HepG2 (cell line): Measurements from ENCODE around the gene PLAAT3. TPM values are rescaled to one million over a fixed set of nuclear protein-coding genes. Genes with fewer than 3 reads are reported as not detected.

ENCODE experiments used
- ARID5B ChIP-seq: IDR thresholded peaks from 2 replicates; pipeline ENCODE4 v1.4.0; 2020; ENCODE audit warnings: mild to moderate bottlenecking, missing genetic modification reagents
- CCDC6 ChIP-seq: sonication (generic); formaldehyde crosslinking; IDR thresholded peaks from 2 replicates; pipeline ENCODE4 v1.8.1; 2022; ENCODE audit warnings: mild to moderate bottlenecking, missing genetic modification reagents, moderate library complexity
- HINFP ChIP-seq: sonication (generic); formaldehyde crosslinking; IDR thresholded peaks from 2 replicates; pipeline ENCODE4 v1.4.0; 2020; ENCODE audit warnings: low read depth, mild to moderate bottlenecking, missing genetic modification reagents
- HMG20A ChIP-seq: IDR thresholded peaks from 2 replicates; pipeline ENCODE4 v1.6.1; 2016; ENCODE audit warnings: borderline replicate concordance
- KLF16 ChIP-seq, 2 experiments: sonication (generic) in 1 of 2; formaldehyde crosslinking in 1 of 2; IDR thresholded peaks; 2 replicates each; pipeline versions ENCODE4 v1.6.1 to v1.8.0; 2016 to 2023; ENCODE audit warnings: missing genetic modification reagents in 2 of 2, missing compliant biosample characterization in 1 of 2
- NFYB ChIP-seq: sonication (generic); formaldehyde crosslinking; IDR thresholded peaks from 2 replicates; pipeline ENCODE4 v1.4.0; 2020; ENCODE audit warnings: missing genetic modification reagents
- POLR2A ChIP-seq, 2 experiments: IDR thresholded peaks; 2 replicates each; pipeline ENCODE4 v1.6.1; 2011; ENCODE audit warnings: low read depth in 2 of 2, low read length in 2 of 2, mild to moderate bottlenecking in 1 of 2, moderate library complexity in 1 of 2; ENCODE audit not compliant: insufficient read depth in 1 of 2
- SIX1 ChIP-seq: sonication (generic); formaldehyde crosslinking; IDR thresholded peaks from 2 replicates; pipeline ENCODE4 v1.4.0; 2020; ENCODE audit warnings: missing genetic modification reagents, borderline replicate concordance
- SSRP1 ChIP-seq: IDR thresholded peaks from 2 replicates; pipeline ENCODE4 v1.6.1; 2016; ENCODE audit warnings: control low read depth
- THAP11 ChIP-seq: IDR thresholded peaks from 2 replicates; pipeline ENCODE4 v1.6.1; 2016; ENCODE audit warnings: missing biosample characterization, missing genetic modification reagents
- ZBTB21 ChIP-seq: sonication (generic); formaldehyde crosslinking; IDR thresholded peaks from 2 replicates; pipeline ENCODE4 v1.4.0; 2020; ENCODE audit warnings: missing genetic modification reagents
- ZBTB37 ChIP-seq: sonication (generic); formaldehyde crosslinking; IDR thresholded peaks from 2 replicates; pipeline ENCODE4 v1.4.0; 2020; ENCODE audit warnings: mild to moderate bottlenecking, missing genetic modification reagents
- ZNF788 ChIP-seq: sonication (generic); formaldehyde crosslinking; IDR thresholded peaks from 2 replicates; pipeline ENCODE4 v1.5.0; 2020; ENCODE audit warnings: mild to moderate bottlenecking, missing genetic modification reagents, borderline replicate concordance
- ZNF883 ChIP-seq: sonication (generic); formaldehyde crosslinking; IDR thresholded peaks from 2 replicates; pipeline ENCODE4 v1.5.1; 2020; ENCODE audit warnings: mild to moderate bottlenecking, missing genetic modification reagents; ENCODE audit errors: not compliant biosample characterization
- polyA plus RNA-seq, 8 experiments: library from polyadenylated mRNA; depleted of rRNA in 3 of 8; stranded (reverse) in 7 of 8; unstranded in 1 of 8; fragments of >200 nt; fragmentation: Illumina TruSeq in 4 of 8; extraction: Trizol in 4 of 8; gene quantifications; 2 replicates each; pipeline versions ENCODE4 v1.2.1 to v1.2.3, GENCODE V29; 2011 to 2016; ENCODE audit warnings: low read depth in 4 of 8, missing spikeins in 1 of 8, mixed read lengths in 1 of 8; ENCODE audit not compliant: insufficient read depth in 1 of 8
- total RNA-seq, 5 experiments: library from RNA; depleted of rRNA; stranded (reverse); fragments of >200 nt; fragmentation: Illumina TruSeq; extraction: Trizol; gene quantifications; 2 replicates each; pipeline ENCODE4 v1.2.3, GENCODE V29; 2016; ENCODE audit warnings: low read depth in 1 of 5
- TF ChIP-seq, protein P1 (sequence below): sonication (generic); formaldehyde crosslinking; IDR thresholded peaks from 2 replicates; pipeline ENCODE4 v1.5.0; 2020; ENCODE audit warnings: mild to moderate bottlenecking, missing genetic modification reagents, moderate library complexity

The PLAAT3 gene
- total and polyA plus RNA-seq, 2 of the 13 experiments (the other 11 are each of a cell fraction or from before 2014, with no cell fraction given), result 9.3 to 16.4 TPM

- no peak for TF ChIP-seq ZBTB21 (CRISPR knock-in tag)
- TF ChIP-seq, protein P1, sequence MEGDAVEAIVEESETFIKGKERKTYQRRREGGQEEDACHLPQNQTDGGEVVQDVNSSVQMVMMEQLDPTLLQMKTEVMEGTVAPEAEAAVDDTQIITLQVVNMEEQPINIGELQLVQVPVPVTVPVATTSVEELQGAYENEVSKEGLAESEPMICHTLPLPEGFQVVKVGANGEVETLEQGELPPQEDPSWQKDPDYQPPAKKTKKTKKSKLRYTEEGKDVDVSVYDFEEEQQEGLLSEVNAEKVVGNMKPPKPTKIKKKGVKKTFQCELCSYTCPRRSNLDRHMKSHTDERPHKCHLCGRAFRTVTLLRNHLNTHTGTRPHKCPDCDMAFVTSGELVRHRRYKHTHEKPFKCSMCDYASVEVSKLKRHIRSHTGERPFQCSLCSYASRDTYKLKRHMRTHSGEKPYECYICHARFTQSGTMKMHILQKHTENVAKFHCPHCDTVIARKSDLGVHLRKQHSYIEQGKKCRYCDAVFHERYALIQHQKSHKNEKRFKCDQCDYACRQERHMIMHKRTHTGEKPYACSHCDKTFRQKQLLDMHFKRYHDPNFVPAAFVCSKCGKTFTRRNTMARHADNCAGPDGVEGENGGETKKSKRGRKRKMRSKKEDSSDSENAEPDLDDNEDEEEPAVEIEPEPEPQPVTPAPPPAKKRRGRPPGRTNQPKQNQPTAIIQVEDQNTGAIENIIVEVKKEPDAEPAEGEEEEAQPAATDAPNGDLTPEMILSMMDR (CRISPR knock-in tag), result no peak
- peak; percentile 57 for TF ChIP-seq HMG20A (CRISPR knock-in tag)
- TF ChIP-seq ZNF788 (CRISPR knock-in tag), result no peak
- TF ChIP-seq KLF16 (CRISPR knock-in tag; IDR thresholded peaks at IDR 0.05), result peak in 1 of 2 experiments; percentile 37; a peak in 1 of 4 replicates
- no peak for TF ChIP-seq CCDC6 (CRISPR knock-in tag)
- no peak for TF ChIP-seq NFYB (CRISPR knock-in tag)
- TF ChIP-seq ZBTB37 (CRISPR knock-in tag), result no peak
- TF ChIP-seq SSRP1 (CRISPR knock-in tag), result no peak
- no peak for TF ChIP-seq SIX1 (CRISPR knock-in tag)
- TF ChIP-seq THAP11 (CRISPR knock-in tag), result peak; percentile 47; the same call in 1 of the 2 replicates
- TF ChIP-seq ZNF883 (CRISPR knock-in tag), result no peak
- peak; percentile 64 for TF ChIP-seq ARID5B (CRISPR knock-in tag)
- no peak for TF ChIP-seq POLR2A (IDR thresholded peaks at IDR 0.05; ENCODE audit: insufficient read depth in 1 of 2, low read depth in 2 of 2, low read length in 2 of 2)
- no peak for TF ChIP-seq HINFP (CRISPR knock-in tag)
Observed at GRCh38 chr11:63586451-63587166, 27.6 kb downstream of the PLAAT3 start (continued).
